Measurements from ENCODE around the gene PGK1.

DNA sequence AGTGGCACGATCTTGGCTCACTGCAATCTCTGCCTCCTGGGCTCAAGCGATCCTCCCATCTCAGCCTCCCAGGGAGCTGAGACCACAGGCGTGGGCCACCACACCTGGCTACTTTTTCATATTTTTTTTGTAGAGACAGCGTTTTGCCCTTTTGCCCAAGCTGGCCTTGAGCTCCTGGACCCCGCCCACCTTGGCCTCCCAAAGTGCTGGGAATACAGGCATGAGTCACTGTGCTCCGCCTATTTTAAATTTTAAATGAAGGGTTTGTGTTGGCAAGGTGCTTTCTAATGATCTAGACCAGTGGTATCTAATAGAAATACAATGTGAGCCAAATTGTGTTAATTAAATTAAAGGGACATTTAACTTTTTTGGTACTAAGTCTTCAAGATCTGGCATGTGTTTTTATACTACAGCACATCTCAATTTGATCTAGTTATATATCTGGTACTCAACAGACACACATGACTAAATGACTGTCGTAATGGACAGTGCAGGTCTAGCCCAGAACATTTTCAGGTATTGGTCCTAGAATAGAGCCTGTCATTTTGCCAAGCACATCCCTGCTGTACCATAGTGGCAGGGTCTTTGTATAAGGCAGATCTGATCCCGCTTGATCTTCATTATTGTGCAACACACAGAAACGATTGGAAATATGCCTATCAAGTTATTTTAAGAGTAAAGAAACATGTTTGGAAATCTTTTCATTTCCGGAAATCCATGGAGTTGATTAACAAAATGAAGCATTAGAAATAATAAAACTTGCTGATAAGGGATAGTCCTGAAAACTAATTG is 7.3 kb downstream of the PGK1 start:
- TF ChIP-seq, protein P1, sequence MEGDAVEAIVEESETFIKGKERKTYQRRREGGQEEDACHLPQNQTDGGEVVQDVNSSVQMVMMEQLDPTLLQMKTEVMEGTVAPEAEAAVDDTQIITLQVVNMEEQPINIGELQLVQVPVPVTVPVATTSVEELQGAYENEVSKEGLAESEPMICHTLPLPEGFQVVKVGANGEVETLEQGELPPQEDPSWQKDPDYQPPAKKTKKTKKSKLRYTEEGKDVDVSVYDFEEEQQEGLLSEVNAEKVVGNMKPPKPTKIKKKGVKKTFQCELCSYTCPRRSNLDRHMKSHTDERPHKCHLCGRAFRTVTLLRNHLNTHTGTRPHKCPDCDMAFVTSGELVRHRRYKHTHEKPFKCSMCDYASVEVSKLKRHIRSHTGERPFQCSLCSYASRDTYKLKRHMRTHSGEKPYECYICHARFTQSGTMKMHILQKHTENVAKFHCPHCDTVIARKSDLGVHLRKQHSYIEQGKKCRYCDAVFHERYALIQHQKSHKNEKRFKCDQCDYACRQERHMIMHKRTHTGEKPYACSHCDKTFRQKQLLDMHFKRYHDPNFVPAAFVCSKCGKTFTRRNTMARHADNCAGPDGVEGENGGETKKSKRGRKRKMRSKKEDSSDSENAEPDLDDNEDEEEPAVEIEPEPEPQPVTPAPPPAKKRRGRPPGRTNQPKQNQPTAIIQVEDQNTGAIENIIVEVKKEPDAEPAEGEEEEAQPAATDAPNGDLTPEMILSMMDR (IDR thresholded peaks at IDR 0.05; ENCODE audit: insufficient read depth, low read depth, low read length): no peak
- TF ChIP-seq EZH2 (IDR thresholded peaks at IDR 0.05; ENCODE audit: insufficient read depth, low read length): no peak
